GM21390 (cell line): ENCODE measurements around the gene RBFOX2.
"Not testable (repeated sequence)": the region's sequence is repeated elsewhere in the genome, so short reads cannot be mapped to it uniquely, and the experiment has no call there.

ENCODE experiments used
- ATAC-seq: cut with Tn5 transposase; IDR thresholded peaks from one replicate; pipeline ENCODE4 v1.9.1; 2021; ENCODE audit not compliant: unreplicated experiment

Gene RBFOX2

GRCh38 chr22:36028646-36029405 is at the start of gene RBFOX2:
RBFOX2 (minus strand) TSS chr22:36028824; CDS start chr22:36028425, 399 bp downstream.
- ATAC-seq = no peak

- ATAC-seq = no peak
These were observed 48.6 kb upstream of the RBFOX2 start for GRCh38 chr22:36077271-36077670.

GRCh38 chr22:36075724-36076123 is 47.1 kb upstream of the RBFOX2 start:
- no peak for ATAC-seq

GRCh38 chr22:36075230-36075629 is 46.6 kb upstream of the RBFOX2 start:
- ATAC-seq = no peak

- no peak for ATAC-seq
These were observed 44.9 kb upstream of the RBFOX2 start for GRCh38 chr22:36073476-36073875.

GRCh38 chr22:36070645-36071044 is 42.0 kb upstream of the RBFOX2 start:
- ATAC-seq = not testable (repeated sequence)

GRCh38 chr22:36069368-36069767 is 40.7 kb upstream of the RBFOX2 start:
- ATAC-seq = no peak

- no peak for ATAC-seq
These were observed 40.2 kb upstream of the RBFOX2 start for GRCh38 chr22:36068776-36069344.

- ATAC-seq = no peak
These were observed 38.6 kb upstream of the RBFOX2 start for GRCh38 chr22:36067235-36067558.

- no peak for ATAC-seq
These were observed 37.3 kb upstream of the RBFOX2 start for GRCh38 chr22:36065775-36066544.

GRCh38 chr22:36065462-36065774 is 36.8 kb upstream of the RBFOX2 start:
- no peak for ATAC-seq

GRCh38 chr22:36064358-36064757 is 35.7 kb upstream of the RBFOX2 start:
- ATAC-seq = no peak

- ATAC-seq = no peak
These were observed 28.4 kb upstream of the RBFOX2 start for GRCh38 chr22:36056980-36057379.

GRCh38 chr22:36055376-36056295 is 27.0 kb upstream of the RBFOX2 start:
- no peak for ATAC-seq

- not testable (repeated sequence) for ATAC-seq
These were observed 25.8 kb upstream of the RBFOX2 start for GRCh38 chr22:36054446-36054845.

GRCh38 chr22:36053242-36054147 is 24.9 kb upstream of the RBFOX2 start:
- ATAC-seq = no peak

GRCh38 chr22:36052505-36052941 is 23.9 kb upstream of the RBFOX2 start:
- ATAC-seq = no peak

- no peak for ATAC-seq
These were observed 21.0 kb upstream of the RBFOX2 start for GRCh38 chr22:36049678-36049997.

GRCh38 chr22:36048911-36049677 is 20.5 kb upstream of the RBFOX2 start:
- no peak for ATAC-seq
